HG03342 (cell line): ENCODE measurements around the gene NPY4R.
"Not testable (repeated sequence)": the region's sequence is repeated elsewhere in the genome, so short reads cannot be mapped to it uniquely, and the experiment has no call there.

Experiments
- ATAC-seq: cut with Tn5 transposase; IDR thresholded peaks from one replicate; pipeline ENCODE4 v1.9.1; 2021; ENCODE audit warnings: mild to moderate bottlenecking, moderate library complexity; ENCODE audit not compliant: unreplicated experiment

The NPY4R gene

DNA sequence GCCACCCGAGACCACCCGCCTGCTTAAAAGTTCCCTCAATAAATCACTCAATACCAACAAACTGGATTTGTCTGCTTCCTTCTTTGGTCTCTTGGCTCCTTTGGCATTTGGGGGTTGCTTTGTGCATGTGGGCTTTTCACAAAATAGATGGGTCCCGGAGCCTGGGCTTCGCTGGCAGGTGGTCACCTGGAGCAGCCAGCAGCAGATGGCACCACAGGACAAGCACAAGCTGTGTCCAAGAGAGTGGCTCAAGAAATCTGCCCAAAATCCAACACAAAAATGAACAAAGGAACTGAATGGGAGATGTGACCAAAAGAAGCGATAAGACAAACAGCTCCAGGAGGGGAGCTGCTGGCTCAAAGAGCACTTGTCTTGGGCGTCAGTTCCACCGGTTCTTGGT is 6.2 kb downstream of the NPY4R start:
- not testable (repeated sequence) for ATAC-seq

DNA sequence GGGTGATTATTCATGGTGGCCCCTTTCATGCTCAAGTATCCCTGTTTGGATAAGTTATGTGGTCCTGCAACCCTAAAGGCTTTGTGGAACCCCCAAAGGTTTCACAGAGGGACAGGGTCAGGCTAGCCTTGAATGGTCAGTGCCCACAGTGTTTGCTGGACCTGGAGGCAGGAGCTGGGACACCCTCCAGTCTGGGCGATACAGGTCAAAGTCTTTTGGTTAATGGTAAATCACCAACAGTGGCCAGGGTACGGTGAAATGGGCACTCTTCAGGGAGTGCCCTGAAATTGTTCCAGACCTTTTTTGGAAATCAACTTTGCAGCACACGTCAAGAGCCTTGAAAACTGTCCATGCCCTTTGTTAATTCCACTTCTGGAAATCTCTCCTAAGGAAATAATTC is 8.7 kb downstream of the NPY4R start:
- not testable (repeated sequence) for ATAC-seq

DNA sequence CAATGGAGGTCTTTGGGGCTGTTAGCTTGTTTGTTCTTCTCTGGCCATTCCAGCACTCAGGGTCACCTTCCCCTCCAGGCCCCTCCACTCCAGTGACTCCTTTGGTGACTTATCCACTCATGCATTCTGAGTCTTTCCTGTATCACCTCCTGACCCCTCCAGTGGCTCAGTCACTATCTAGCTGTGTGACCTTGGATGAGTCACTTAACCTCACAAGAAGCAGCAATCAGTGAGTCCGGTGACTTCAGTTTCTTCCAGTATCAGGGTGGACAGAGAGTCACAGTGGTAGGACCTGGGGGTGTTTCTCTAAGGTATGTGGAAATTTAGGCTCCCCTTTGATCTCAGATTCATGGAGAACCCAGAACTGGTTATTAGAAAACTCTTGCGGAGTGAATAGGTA is 9.8 kb downstream of the NPY4R start:
- not testable (repeated sequence) for ATAC-seq

DNA sequence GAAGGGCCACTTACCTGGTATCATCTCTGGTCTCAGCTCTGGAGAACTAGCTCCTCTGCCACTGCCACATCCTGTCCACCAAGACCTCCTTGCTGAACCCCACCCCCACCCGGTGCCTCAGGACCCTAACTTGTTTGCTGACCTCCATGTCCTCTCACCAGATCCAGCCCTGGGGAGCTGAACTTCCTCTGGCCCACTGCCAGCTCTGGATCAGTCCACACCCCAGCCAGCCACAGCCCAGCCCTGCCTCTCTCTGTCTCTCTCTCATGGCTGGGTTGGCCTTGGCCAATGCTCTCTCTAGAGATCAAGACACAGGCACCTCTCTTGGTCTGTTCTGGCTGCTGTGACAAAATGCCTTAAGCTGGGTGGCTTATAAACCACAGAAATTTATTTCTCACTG is 14.4 kb downstream of the NPY4R start:
- ATAC-seq = not testable (repeated sequence)

DNA sequence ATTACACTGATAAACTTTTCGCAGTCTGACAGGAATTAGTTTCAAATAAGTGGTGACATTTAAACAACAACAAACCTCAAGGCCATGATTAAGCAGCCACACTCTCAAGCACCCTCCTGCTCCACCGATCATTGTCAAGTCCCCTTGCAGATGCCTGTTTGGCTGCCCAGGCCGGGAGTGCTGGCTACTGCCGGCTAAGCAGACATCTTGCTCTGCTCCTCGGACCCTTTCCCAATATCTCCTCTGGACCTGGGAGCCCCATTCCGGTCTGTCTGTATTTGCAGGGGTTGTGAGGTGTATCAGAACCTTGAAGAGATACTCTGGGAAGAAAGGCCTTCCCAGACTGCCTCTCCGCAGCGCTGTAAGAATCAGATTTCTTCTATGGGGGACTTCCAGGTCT is 14.9 kb downstream of the NPY4R start:
- not testable (repeated sequence) for ATAC-seq

DNA sequence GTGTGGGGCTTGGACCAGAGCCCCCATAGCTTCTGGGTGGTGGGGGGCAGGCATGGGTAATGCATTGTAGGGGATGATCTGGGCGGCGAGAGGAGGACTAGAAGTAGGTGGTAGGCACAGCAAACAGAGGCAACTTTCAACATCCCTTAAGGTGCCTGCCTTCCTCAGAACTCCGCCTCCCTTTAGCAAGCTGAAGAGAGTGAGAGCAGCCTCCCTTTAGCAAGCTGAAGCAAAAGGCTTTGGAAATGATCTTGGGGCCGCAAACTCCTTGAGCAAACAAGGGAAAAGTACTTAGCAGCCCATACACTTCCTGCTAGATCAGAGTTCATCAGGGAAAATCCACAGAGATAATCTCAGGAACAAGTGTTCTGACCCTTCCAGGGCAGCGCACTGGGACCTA is 18.3 kb downstream of the NPY4R start:
- ATAC-seq = not testable (repeated sequence)

DNA sequence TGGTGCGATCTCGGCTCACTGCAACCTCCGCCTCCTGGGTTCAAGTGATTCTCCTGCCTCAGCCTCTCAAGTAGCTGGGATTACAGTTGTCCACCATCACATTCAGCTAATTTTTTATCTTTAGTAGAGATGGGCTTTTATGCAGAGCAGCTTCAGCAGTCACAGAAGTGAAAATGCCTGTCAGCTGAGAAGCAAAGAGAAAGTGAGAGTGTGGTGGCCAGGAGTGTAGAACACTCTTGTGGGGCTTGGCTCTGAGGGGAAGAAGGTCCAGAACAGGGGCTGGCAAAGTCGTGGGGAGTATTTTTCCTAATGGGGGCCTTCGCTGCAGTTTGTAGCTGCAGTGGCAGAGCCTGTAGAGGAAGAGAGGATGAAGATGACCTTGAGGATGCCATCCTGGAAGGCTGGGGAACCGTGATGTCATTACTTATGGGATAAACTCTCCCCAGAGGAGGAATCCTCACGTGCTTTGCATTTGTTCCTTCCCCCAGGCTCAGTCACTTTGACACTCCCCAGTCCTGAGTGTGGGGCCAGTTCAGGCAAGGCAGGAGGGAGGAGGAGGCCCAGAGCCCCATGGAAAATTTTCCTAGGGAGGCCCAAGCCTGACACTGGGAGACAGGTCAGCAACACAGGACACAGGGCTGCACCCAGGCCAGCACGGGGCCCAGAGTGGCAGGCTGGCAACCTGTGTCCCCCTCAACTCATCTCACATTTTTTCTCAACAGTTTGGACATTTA is 20.2 kb downstream of the NPY4R start:
- ATAC-seq = not testable (repeated sequence)

DNA sequence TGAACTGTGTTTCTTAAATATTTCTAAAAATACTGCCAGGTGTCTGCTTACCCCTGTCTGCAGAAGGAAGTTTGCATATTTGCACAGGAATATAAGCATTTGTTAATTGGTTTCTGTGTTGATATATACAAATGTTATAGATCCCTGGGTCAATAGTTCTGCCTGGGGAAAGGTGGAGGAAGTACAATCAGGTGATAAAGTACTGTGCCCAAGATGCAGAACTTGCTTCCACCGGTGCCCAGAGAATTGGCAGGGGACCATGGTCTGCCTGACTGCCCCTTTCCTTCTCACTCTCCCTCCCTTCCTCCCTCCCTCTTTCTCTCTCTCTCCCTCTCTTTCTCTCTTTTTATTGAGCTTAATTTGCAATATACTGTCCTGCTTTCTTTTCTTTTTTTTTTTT is 22.3 kb downstream of the NPY4R start:
- not testable (repeated sequence) for ATAC-seq

DNA sequence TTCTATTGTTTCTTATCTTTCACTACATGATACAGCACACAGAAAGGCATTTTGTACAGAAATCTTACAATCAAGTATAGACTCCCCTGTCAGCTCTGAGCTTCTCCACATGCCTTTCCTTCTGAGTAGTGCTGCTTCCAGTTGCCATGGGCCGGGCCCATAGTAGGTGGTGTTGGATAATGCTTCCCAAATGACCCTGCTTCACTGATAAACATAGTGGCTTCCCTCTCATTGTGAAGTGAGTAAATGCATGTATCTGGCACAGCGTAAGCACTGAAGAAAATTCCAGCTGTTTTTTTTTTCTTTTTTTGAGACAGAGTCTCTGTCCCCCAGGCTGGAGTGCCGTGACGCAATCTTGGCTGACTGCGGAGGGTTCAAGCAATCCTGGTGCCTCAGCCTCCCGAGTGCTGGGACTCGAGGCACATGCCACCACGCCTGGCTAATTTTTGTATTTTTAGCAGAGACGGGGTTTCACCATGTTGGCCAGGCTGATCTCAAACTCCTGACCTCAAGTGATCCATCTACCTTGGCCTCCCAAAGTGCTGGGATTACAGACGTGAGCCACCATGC is 23.0 kb downstream of the NPY4R start:
- ATAC-seq = not testable (repeated sequence)

DNA sequence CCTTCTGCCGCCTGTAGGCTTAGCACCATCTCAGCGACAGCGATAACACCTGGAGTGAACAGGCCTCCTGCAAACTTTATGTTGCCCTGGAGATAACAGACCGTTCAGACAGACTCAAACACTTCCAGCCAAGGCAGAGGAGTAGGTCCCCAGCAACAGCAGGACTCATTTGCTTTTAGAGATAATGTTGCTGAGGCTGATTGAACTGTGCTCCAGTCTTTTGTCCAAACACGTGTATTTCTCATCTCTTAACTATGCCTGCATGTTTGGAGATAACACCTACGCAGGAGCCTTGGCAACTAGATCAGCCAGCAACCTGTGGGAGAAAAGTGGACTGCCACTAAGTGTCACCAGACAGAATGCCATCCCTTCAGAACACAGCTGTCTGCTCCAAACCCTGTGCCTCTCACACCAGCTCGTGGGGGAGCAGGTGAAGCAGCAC is 23.9 kb downstream of the NPY4R start:
- ATAC-seq = not testable (repeated sequence)

DNA sequence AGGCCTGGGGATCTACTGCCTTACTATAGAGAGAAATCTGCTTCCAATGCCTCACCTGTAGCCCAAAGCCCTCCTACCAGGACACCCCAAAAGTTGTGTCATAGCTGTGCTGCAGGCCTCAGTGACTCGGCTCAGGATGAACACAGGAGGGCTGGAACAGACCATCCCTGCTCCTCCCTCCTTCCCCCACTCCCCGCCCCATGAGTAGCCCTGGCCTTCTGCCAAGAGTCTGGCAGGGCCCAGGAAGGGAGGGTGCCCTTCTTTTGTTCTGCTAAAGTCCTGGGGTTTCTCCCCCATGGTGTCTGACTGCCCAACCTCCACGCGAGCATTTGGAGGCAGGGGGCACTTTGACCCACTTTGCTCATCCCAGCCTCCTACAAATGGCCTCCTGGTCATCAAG is 24.8 kb downstream of the NPY4R start:
- ATAC-seq = not testable (repeated sequence)

DNA sequence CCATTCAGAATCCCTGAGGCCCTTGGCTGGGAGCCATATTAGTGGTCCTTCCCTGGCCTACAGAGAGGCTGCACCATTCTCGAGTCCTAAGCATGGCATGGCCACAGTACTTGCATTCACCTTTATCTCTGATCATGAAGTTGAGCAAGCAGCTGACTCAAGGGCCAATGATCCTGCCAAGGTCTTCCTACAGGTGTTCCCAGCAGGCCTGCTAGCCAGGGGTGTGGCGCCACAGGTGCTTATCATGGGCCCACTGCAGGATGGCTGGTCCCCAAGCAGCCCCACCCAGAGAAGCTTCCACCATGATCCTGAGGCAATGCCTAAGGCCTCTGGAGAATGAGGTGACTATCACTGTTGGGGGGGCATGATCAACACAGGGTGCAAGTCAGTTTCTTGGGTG is 42.2 kb downstream of the NPY4R start:
- ATAC-seq = not testable (repeated sequence)

DNA sequence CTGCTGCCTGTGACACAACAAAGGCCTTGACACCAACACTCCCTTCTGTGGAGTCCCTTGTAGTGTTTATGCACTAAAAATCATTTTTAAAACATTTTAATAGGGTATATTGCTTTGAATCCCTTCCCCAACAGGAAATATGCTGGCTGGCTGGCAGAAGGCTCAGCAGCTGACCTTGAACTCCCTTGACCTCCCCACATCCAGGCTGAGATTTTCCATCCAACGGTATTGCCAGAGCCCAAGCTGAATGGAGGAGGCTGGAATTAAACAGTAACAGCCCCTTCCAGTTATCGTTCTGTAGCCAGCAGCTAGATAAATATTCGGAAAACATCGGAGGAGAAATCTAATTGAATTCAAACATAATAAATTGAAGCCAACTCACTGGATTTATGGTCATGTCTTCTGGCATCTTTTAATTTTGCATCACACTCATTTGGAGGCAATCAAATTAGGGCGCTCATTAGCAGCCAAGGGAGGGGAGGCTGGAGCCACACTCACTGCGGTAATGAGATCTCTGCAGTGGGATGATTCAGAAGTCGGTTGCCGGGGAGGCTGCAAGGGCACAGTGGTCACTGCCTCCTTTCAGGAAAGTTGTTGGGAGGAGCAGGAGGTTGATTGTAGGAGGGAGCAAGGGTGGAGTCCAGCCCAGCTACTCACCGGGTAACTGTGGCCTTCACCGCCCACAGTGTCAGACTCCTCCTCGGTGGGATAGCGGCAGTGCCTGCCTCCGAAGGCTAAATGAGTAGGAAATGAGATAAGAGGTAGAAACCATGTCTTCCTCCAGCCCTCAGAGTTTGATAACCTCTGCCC is 46.0 kb downstream of the NPY4R start:
- ATAC-seq = not testable (repeated sequence)

DNA sequence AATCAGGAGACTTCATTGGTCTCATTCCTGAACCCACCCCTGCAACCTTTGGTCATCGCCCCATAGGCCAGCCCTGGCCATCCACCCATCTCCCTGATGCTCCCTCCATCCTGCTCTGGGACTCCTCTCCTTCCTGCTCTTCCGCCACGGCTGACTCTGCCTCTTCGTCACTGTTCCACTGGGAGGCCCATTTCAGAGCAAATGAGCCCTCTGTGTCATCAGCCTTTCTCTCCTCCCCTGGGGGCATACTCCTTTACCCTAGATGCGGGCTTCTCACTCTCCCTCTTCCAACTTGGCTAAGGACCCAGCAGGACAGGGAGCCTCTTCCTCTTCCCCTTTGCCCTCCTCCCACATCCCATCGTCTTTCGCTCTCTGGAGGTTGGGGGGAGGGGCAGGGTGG is 47.5 kb downstream of the NPY4R start:
- not testable (repeated sequence) for ATAC-seq

DNA sequence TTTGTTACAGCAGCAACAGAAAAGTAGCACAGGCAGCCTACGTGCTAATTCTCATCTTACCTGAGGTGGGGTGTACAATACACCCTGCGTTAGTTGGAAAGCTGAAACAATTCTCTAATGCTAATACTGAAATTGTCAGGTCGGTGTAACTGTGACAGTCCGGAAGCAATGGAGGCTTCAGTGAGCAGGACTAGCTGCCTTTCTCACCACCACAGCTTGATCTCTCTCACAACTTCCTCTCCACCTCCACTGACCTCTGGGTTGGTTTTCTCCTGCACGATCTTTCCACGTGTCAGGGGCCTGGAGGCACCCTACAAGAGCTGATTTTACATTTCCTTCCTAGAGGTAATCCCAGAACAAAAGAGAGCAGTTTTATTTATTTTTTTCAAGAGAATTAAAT is 50.5 kb downstream of the NPY4R start:
- ATAC-seq = peak; percentile 81

DNA sequence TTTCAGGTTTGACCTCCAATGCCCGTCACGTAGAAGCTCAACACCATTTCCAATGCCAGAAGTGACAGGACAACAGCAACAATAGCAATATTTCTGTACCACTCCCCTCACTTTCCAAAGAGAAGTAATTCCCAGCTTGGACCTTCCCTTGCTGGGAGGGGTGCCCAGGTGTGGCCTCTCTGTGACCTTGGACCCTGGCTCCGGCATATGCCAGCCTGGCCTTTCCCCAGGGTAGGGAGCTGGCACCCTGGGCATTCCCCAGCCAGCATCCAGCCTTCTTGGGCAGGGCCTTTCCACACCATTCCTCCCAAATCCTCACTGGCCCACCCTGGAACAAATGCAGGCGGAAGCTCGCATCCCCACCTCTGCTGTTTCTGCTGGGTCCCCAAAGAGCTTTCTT is 53.1 kb downstream of the NPY4R start:
- not testable (repeated sequence) for ATAC-seq

DNA sequence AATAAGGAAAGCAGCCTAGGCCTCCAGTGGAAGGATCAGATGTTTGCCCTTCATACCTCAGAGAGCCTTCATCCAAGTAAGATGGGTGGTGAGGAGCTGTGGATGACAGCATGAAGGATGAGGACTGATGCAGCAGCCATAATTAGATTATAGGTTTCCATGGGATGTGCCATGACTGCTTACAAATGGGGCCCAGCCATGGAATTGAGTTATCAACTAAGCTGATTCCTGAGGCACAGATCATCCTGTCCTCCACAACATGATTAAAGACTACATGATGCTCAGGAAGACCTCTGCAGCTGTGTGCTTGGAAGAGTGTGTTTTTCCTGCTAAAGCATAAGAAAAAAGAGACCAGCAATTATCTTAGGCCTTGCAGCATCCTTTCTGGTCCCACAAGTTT is 54.6 kb downstream of the NPY4R start:
- ATAC-seq = not testable (repeated sequence)
